GM23338 (cell line): ENCODE measurements around the gene FYN. TPM values are rescaled to one million over a fixed set of nuclear protein-coding genes. Genes with fewer than 3 reads are reported as not detected.

Experiments used
- ATAC-seq: fragments of 200-7000 bp; cut with Tn5 transposase; 3 replicates; pipeline ENCODE4 v1.9.1; 2020
- DNase-seq: peaks from one replicate; pipeline ENCODE4 v3.0.0-alpha.2; 2015; ENCODE audit warnings: low spot score
- H2AFZ ChIP-seq: fragments of 200-600 bp; sonication (generic); 2 replicates; pipeline ENCODE4 v1.8.0; 2016; ENCODE audit warnings: antibody characterized with exemption, mild to moderate bottlenecking, moderate library complexity
- H3F3A ChIP-seq: fragments of 200-600 bp; sonication (generic); replicated peaks from 2 replicates; pipeline ENCODE4 v1.8.0; 2017; ENCODE audit warnings: antibody characterized with exemption, mixed run types, low read depth
- H3K27ac ChIP-seq: fragments of 200-600 bp; sonication (generic); 2 replicates; pipeline ENCODE4 v1.6.1; 2016; ENCODE audit warnings: low read depth
- H3K27me3 ChIP-seq: fragments of 200-600 bp; sonication (generic); 2 replicates; pipeline ENCODE4 v1.8.0; 2016; ENCODE audit warnings: mild to moderate bottlenecking, mixed run types, moderate library complexity; ENCODE audit not compliant: insufficient read depth
- H3K36me3 ChIP-seq: fragments of 200-600 bp; sonication (generic); 2 replicates; pipeline ENCODE4 v1.8.0; 2016; ENCODE audit warnings: mild to moderate bottlenecking; ENCODE audit not compliant: insufficient read depth
- H3K4me1 ChIP-seq: fragments of 200-600 bp; sonication (generic); 2 replicates; pipeline ENCODE4 v1.8.0; 2016; ENCODE audit warnings: mild to moderate bottlenecking, moderate library complexity; ENCODE audit not compliant: insufficient read depth
- H3K4me2 ChIP-seq: fragments of 200-600 bp; sonication (generic); 2 replicates; pipeline ENCODE4 v1.7.1; 2017; ENCODE audit warnings: mixed run types
- H3K4me3 ChIP-seq: fragments of 200-600 bp; sonication (generic); 2 replicates; pipeline ENCODE4 v1.6.1; 2016; ENCODE audit warnings: mixed run types
- H3K79me2 ChIP-seq: fragments of 200-600 bp; sonication (generic); replicated peaks from 2 replicates; pipeline ENCODE4 v1.8.0; 2017; ENCODE audit warnings: mild to moderate bottlenecking; ENCODE audit not compliant: insufficient read depth
- H3K9me2 ChIP-seq: fragments of 200-600 bp; sonication (generic); 2 replicates; pipeline ENCODE4 v1.8.0; 2017; ENCODE audit not compliant: insufficient read depth
- H4K20me1 ChIP-seq: fragments of 200-600 bp; sonication (generic); replicated peaks from 2 replicates; pipeline ENCODE4 v1.8.0; 2017; ENCODE audit warnings: mild to moderate bottlenecking; ENCODE audit not compliant: insufficient read depth
- H3K27ac Mint-ChIP-seq: 2 replicates; pipeline ENCODE4 v1.8.0; 2020; ENCODE audit warnings: inconsistent platforms, mild to moderate bottlenecking, moderate library complexity, mixed read lengths
- H3K27me3 Mint-ChIP-seq: 3 replicates; pipeline ENCODE4 v1.8.0; 2022; ENCODE audit warnings: low read depth, mild to moderate bottlenecking, moderate library complexity, mixed read lengths, inconsistent platforms; ENCODE audit not compliant: insufficient read depth, poor library complexity
- H3K36me3 Mint-ChIP-seq: 3 replicates; pipeline ENCODE4 v1.8.0; 2021; ENCODE audit warnings: low read depth, mild to moderate bottlenecking, inconsistent platforms, moderate library complexity, mixed read lengths
- H3K4me1 Mint-ChIP-seq: 3 replicates; pipeline ENCODE4 v1.8.0; 2020; ENCODE audit warnings: mild to moderate bottlenecking, inconsistent platforms, mixed read lengths
- H3K4me3 Mint-ChIP-seq: 3 replicates; pipeline ENCODE4 v1.8.0; 2021; ENCODE audit warnings: moderate library complexity, mild to moderate bottlenecking, inconsistent platforms, mixed read lengths
- H3K9me3 Mint-ChIP-seq: 3 replicates; pipeline ENCODE4 v1.8.0; 2020; ENCODE audit warnings: moderate library complexity, mild to moderate bottlenecking, inconsistent platforms, mixed read lengths
- ETS1 ChIP-seq: IDR thresholded peaks from 2 replicates; pipeline ENCODE4 v1.6.1; 2016; ENCODE audit warnings: antibody characterized with exemption
- JUNB ChIP-seq: IDR thresholded peaks from one replicate; pipeline ENCODE4 v1.6.1; 2016; ENCODE audit warnings: antibody characterized with exemption; ENCODE audit not compliant: unreplicated experiment
- POLR2AphosphoS5 ChIP-seq: IDR thresholded peaks from 2 replicates; pipeline ENCODE4 v1.6.1; 2016; ENCODE audit warnings: antibody characterized with exemption, low read depth
- STAT1 ChIP-seq: IDR thresholded peaks from one replicate; pipeline ENCODE4 v1.6.1; 2016; ENCODE audit warnings: antibody characterized with exemption; ENCODE audit not compliant: unreplicated experiment
- ZNF331 ChIP-seq: fragments of 250-450 bp; sonication (Bioruptor Pico); IDR thresholded peaks from 2 replicates; pipeline ENCODE4 v1.5.0; 2020; ENCODE audit warnings: low read depth, mild to moderate bottlenecking, moderate library complexity
- ZNF462 ChIP-seq: fragments of 250-450 bp; sonication (Bioruptor Pico); IDR thresholded peaks from 2 replicates; pipeline ENCODE4 v1.5.0; 2020; ENCODE audit warnings: mild to moderate bottlenecking, moderate library complexity
- polyA plus RNA-seq: library from polyadenylated mRNA; unstranded; fragments of >200 nt; fragmentation: Nextera tagmentation; extraction: Ambion mirVana; gene quantifications from 2 replicates; pipeline ENCODE4 v1.2.1, GENCODE V29; 2016
- total RNA-seq: library from RNA; depleted of rRNA; stranded (reverse); fragments of >200 nt; shearing (Covaris generic); gene quantifications from 2 replicates; pipeline ENCODE4 v1.2.3, GENCODE V29; 2014

FYN gene
- total and polyA plus RNA-seq, 2 experiments from 2014 or later, result 46.8 to 143 TPM

GRCh38 chr6:111862741-111863140 lies 10.5 kb downstream of the FYN start:
- no peaks in the 10 kb centered on the region for H3K36me3 ChIP-seq
- Mint-ChIP-seq H3K9me3 (no peaks in the 10 kb centered on the region), H3K36me3 (no peaks in the 10 kb centered on the region), H3K4me1 (peaks cover 84% of the 10 kb centered on the region), H3K4me3 (peak overlapping the region; percentile 2; the same call in 1 of the 3 replicates), H3K27me3 (peaks cover 11% of the 10 kb centered on the region), H3K27ac (peak overlapping the region; percentile 95)
- H3K9me2 ChIP-seq, result no peaks in the 10 kb centered on the region
- peak overlapping the region; percentile 61 for H3K27ac ChIP-seq
- H3K4me2 ChIP-seq, result peak overlapping the region; percentile 61
- H2AFZ ChIP-seq, result no peak overlapping the region
- DNase-seq, result peak; percentile 69
- TF ChIP-seq ZNF462 (CRISPR knock-in tag) (peak; percentile 40; the same call in 1 of the 2 replicates), ZNF331 (no peak), JUNB (no peak), ETS1 (no peak)
- no peak overlapping the region for H3K4me3 ChIP-seq
- H4K20me1 ChIP-seq, result no peaks in the 10 kb centered on the region
- H3K4me1 ChIP-seq, result peaks cover 70% of the 10 kb centered on the region
- no peaks in the 10 kb centered on the region for H3K27me3 ChIP-seq
- H3K79me2 ChIP-seq, result peaks cover 99% of the 10 kb centered on the region
- peak; percentile 12 for ATAC-seq
- H3F3A ChIP-seq, result no peaks in the 10 kb centered on the region

GRCh38 chr6:111862314-111862713 lies 10.9 kb downstream of the FYN start:
- DNase-seq, result no peak
- H3K4me3 ChIP-seq, result no peak overlapping the region
- no peak for ATAC-seq
- H3K4me1 Mint-ChIP-seq, result peaks cover 84% of the 10 kb centered on the region
- peak overlapping the region; percentile 2; the same call in 1 of the 3 replicates for H3K4me3 Mint-ChIP-seq
- peaks cover 75% of the 10 kb centered on the region for H3K4me1 ChIP-seq
- H3K36me3 ChIP-seq, result no peaks in the 10 kb centered on the region
- H2AFZ ChIP-seq, result no peak overlapping the region
- H3K27ac ChIP-seq, result peak overlapping the region; percentile 61
- H3K79me2 ChIP-seq, result peaks cover 99% of the 10 kb centered on the region
- peaks cover 11% of the 10 kb centered on the region for H3K27me3 Mint-ChIP-seq
- H4K20me1 ChIP-seq, result no peaks in the 10 kb centered on the region
- no peaks in the 10 kb centered on the region for H3K9me2 ChIP-seq
- H3K27me3 ChIP-seq, result no peaks in the 10 kb centered on the region
- no peaks in the 10 kb centered on the region for H3K36me3 Mint-ChIP-seq
- H3K9me3 Mint-ChIP-seq, result no peaks in the 10 kb centered on the region
- peak overlapping the region; percentile 61; the same call in 1 of the 2 replicates for H3K4me2 ChIP-seq
- H3K27ac Mint-ChIP-seq, result peak overlapping the region; percentile 95
- H3F3A ChIP-seq, result no peaks in the 10 kb centered on the region
- TF ChIP-seq STAT1 (no peak), POLR2AphosphoS5 (no peak)
